GM10248 (cell line): ENCODE measurements around the gene COL15A1.

Experiments used
- CTCF ChIA-PET: fragments of 300-600 bp; sonication (Branson Sonifier 250); formaldehyde crosslinking; extraction: SDS; loops from one replicate; lab custom pipeline; 2021; ENCODE audit warnings: antibody characterized with exemption; lab: Yijun Ruan, JAX
- POLR2A ChIA-PET: fragments of 350-650 bp; sonication (Branson Sonifier 250); formaldehyde crosslinking; extraction: SDS; loops from one replicate; lab custom pipeline; 2020; ENCODE audit warnings: antibody characterized with exemption; lab: Yijun Ruan, JAX
- DNase-seq: peaks from one replicate; pipeline ENCODE4 v3.0.0; 2012; ENCODE audit errors: extremely low spot score
- CTCF ChIP-seq: IDR thresholded peaks from 2 replicates; pipeline ENCODE4 v1.5.1; 2012; ENCODE audit warnings: mild to moderate bottlenecking, low read depth; ENCODE audit errors: extremely low read depth, missing control alignments, control extremely low read depth

COL15A1 gene

GRCh38 chr9:99050292-99050911 is 106.7 kb downstream of the COL15A1 start:
- POLR2A ChIA-PET, result interaction anchor here (0.6 kb wide), 1 partner anchor 88 kb away, joined by 4 read pairs; no protein-coding TSS in a partner anchor

GRCh38 chr9:99050924-99051323 is 107.2 kb downstream of the COL15A1 start:
- POLR2A ChIA-PET, result no interaction called here
- no peak for TF ChIP-seq CTCF
- CTCF ChIA-PET, result interaction anchor here (1.0 to 1.4 kb wide), 3 partner anchors 32 to 92 kb away, joined by 3 to 4 read pairs (median 4); no protein-coding TSS in a partner anchor
- no peak for DNase-seq

More at GRCh38 chr9:99050292-99050911, 106.7 kb downstream of the COL15A1 start:
- CTCF ChIA-PET, result interaction anchor here (1.0 to 1.4 kb wide), 3 partner anchors 32 to 93 kb away, joined by 3 to 4 read pairs (median 4); no protein-coding TSS in a partner anchor
- no peak for TF ChIP-seq CTCF
- no peak for DNase-seq

DNA sequence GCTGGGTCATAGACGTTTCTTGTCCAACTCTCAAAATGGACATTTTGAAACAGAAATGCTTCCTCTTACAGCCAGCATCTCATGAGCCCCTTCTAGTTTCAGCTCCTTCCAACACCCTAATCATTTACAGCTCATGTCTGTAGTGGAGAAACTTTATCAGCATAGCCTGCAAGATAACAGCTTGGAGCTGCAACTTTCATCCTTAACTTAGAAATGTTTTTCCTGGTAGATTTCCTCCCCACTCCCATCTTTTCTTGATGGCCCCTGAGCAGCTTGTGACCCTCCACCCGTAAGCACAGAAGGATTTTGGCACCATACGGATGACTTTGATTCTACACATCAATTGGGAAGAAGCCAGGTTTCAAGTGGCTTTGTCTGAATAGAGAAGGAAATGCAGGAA is 107.7 kb downstream of the COL15A1 start:
- DNase-seq, result no peak
- CTCF ChIA-PET, result interaction anchor here (1.1 to 1.6 kb wide), 5 partner anchors 11 to 53 kb away, joined by 3 to 5 read pairs (median 3); no protein-coding TSS in a partner anchor
- TF ChIP-seq CTCF, result no peak
- POLR2A ChIA-PET, result no interaction called here

- POLR2A ChIA-PET, result no interaction called here
- no peak for DNase-seq
- CTCF ChIA-PET, result interaction anchor here (1.1 to 1.6 kb wide), 4 partner anchors 11 to 53 kb away, joined by 3 to 5 read pairs (median 3); no protein-coding TSS in a partner anchor
- no peak for TF ChIP-seq CTCF
Observed at GRCh38 chr9:99051851-99052250, 108.1 kb downstream of the COL15A1 start.

GRCh38 chr9:99052815-99053715 is 109.4 kb downstream of the COL15A1 start:
- POLR2A ChIA-PET, result no interaction called here
- CTCF ChIA-PET, result interaction anchor here (1.4 to 1.9 kb wide), 3 partner anchors 10 to 13 kb away, joined by 3 to 5 read pairs (median 5); no protein-coding TSS in a partner anchor
- no peak for DNase-seq
- TF ChIP-seq CTCF, result no peak

DNA sequence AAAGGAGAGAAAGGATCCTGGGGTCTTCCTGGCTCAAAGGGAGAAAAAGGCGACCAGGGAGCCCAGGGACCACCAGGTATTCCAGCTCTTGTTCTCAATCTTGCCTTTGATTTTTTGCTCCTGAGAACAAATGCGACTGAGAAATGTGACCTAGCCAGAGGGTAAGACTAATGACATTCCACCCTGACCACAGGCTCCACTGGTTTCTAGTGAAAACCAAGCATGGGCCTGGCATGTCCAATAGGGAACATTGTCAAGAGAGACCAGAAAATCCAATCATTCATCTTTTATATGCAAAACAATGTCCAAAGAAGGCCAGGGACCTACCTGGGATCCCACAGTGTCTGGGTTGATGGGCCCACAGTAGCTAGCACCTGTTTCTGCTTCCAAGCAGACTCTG is 110.9 kb downstream of the COL15A1 start:
- no peak for TF ChIP-seq CTCF
- DNase-seq, result no peak
- ChIA-PET POLR2A (no interaction called here), CTCF (interaction anchor here (1.0 to 2.0 kb wide), 8 partner anchors 9 to 86 kb away, joined by 3 to 7 read pairs (median 4); no protein-coding TSS in a partner anchor)
